Vagina (tissue), 2 donors: ENCODE results near the gene PRR15. TPM values are rescaled to one million over a fixed set of nuclear protein-coding genes. Genes with fewer than 3 reads are reported as not detected.

ENCODE experiments used
- DNase-seq, 2 donors: peaks; one replicate each; pipeline ENCODE4 v3.0.0-alpha.2; 2017; ENCODE audit errors: extremely low spot score in 2 of 2
- H3K27ac ChIP-seq: fragments of 200-600 bp; sonication (generic); one replicate; pipeline ENCODE4 v1.5.1; 2019
- H3K27me3 ChIP-seq: fragments of 200-600 bp; sonication (generic); one replicate; pipeline ENCODE4 v1.5.1; 2019
- H3K36me3 ChIP-seq, 2 donors: fragments of 200-600 bp; sonication (generic); one replicate each; pipeline ENCODE4 v1.5.1; 2017 to 2019
- H3K4me1 ChIP-seq: fragments of 200-600 bp; sonication (generic); one replicate; pipeline ENCODE4 v1.5.1; 2019
- H3K4me3 ChIP-seq, 2 donors: fragments of 200-600 bp; sonication (generic); 1 replicate in 1 of 2; 2 replicates in 1 of 2; pipeline ENCODE4 v1.5.1; 2016 to 2019
- H3K9me3 ChIP-seq: fragments of 200-600 bp; sonication (generic); one replicate; pipeline ENCODE4 v1.5.1; 2019
- CTCF ChIP-seq, 3 experiments: fragments of 450-650 bp in 2 of 3; fragments of 200-600 bp in 1 of 3; sonication (generic) in 1 of 3; IDR thresholded peaks; one replicate each; pipeline ENCODE4 v1.5.1; 2017 to 2019; ENCODE audit warnings: antibody characterized with exemption in 3 of 3, mild to moderate bottlenecking in 2 of 3, moderate library complexity in 2 of 3
- POLR2A ChIP-seq, 2 donors: fragments of 450-650 bp; IDR thresholded peaks; one replicate each; pipeline ENCODE4 v1.6.1; 2017; ENCODE audit warnings: antibody characterized with exemption in 2 of 2, mild to moderate bottlenecking in 2 of 2, moderate library complexity in 2 of 2
- POLR2AphosphoS5 ChIP-seq, 2 donors: sonication (generic); formaldehyde crosslinking; IDR thresholded peaks; one replicate each; pipeline ENCODE4 v1.9.0; 2017; ENCODE audit warnings: antibody characterized with exemption in 2 of 2, mild to moderate bottlenecking in 2 of 2, low read depth in 1 of 2; ENCODE audit not compliant: insufficient read depth in 1 of 2
- intact Hi-C: fragments of 100-400 bp; cut with DNase I; formaldehyde crosslinking; loops from one replicate; pipeline ENCODE4 v1.15.1; 2023
- total RNA-seq: library from RNA; depleted of rRNA; stranded (reverse); fragments of >200 nt; gene quantifications from one replicate; pipeline ENCODE4 v1.2.3, GENCODE V29; 2016

The PRR15 gene
- total RNA-seq, 1 donor from 2014 or later: not detected

DNA sequence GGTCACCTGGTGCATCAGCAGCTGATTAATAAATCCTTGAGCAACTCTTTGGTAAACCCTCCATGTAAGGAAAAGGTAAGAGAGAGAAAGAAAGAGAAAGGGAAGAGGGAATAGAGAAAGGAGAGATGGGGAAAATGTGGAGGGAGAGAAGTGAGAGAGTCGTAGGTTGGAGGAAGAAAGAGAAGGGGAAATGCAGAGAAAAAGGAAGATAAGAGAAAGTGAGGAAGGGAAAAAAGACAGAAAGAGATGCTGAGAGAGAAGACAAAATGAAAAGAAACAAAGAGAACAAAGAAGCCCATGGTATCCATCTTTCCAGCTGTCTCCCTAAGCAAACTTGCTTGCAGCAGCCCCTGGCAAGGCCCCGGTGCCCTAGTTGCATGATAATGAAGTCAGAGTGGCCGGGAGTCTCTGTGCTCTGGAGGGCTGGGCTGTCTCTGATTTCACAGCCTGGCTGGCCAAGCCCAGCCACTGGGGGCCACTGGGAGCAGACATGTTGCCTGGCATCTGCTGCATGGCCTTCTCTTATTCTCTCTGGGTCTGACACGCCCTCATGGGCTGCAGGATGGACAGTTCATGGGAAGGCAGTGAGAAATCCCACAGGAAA is 48.4 kb downstream of the PRR15 start:
- Histone ChIP-seq H3K36me3 (no peaks in the 10 kb centered on the region), H3K4me1 (peaks cover 23% of the 10 kb centered on the region), H3K27me3 (no peaks in the 10 kb centered on the region), H3K9me3 (no peaks in the 10 kb centered on the region), H3K27ac (no peak overlapping the region), H3K4me3 (no peak overlapping the region)
- DNase-seq: no peak
- intact Hi-C loops: no loop called here
- TF ChIP-seq POLR2A (IDR thresholded peaks at IDR 0.05) (no peak), POLR2AphosphoS5 (IDR thresholded peaks at IDR 0.05; ENCODE audit: insufficient read depth in 1 of 2, low read depth in 1 of 2) (no peak), CTCF (IDR thresholded peaks at IDR 0.05) (no peak)

- no peaks in the 10 kb centered on the region for H3K9me3 ChIP-seq
- intact Hi-C loops: no loop called here
- no peak overlapping the region for H3K27ac ChIP-seq
- H3K4me1 ChIP-seq: peaks cover 21% of the 10 kb centered on the region
- H3K36me3 ChIP-seq: no peaks in the 10 kb centered on the region
- no peak for DNase-seq
- no peaks in the 10 kb centered on the region for H3K27me3 ChIP-seq
- TF ChIP-seq POLR2AphosphoS5 (IDR thresholded peaks at IDR 0.05; ENCODE audit: insufficient read depth in 1 of 2, low read depth in 1 of 2): no peak
- no peak for TF ChIP-seq POLR2A (IDR thresholded peaks at IDR 0.05)
- TF ChIP-seq CTCF (IDR thresholded peaks at IDR 0.05): no peak
- no peak overlapping the region for H3K4me3 ChIP-seq
These were observed 49.0 kb downstream of the PRR15 start for GRCh38 chr7:29612596-29612995.

DNA sequence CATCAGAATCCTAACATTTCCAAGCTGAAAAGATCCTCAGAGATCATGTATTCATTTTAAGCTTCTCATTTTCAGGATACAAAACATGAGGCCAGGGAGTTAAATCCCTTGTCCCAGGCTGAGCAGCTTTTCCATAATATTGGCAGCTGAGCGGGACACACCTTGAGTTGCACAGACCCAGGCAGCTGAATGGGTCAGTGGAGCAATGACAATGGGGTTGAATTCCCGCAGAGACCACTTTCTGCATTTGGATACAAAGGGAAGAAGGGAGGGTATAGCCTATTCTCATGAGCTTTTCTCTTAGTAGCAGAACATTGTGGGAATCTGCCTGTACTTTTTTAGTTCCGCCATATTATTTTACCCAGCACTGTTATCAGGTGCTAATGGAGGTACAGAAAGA is 49.5 kb downstream of the PRR15 start:
- Histone ChIP-seq H3K4me3 (no peak overlapping the region), H3K9me3 (no peaks in the 10 kb centered on the region), H3K4me1 (peaks cover 17% of the 10 kb centered on the region), H3K36me3 (no peaks in the 10 kb centered on the region), H3K27ac (no peak overlapping the region), H3K27me3 (no peaks in the 10 kb centered on the region)
- TF ChIP-seq POLR2A (IDR thresholded peaks at IDR 0.05): no peak
- TF ChIP-seq POLR2AphosphoS5 (IDR thresholded peaks at IDR 0.05; ENCODE audit: insufficient read depth in 1 of 2, low read depth in 1 of 2): no peak
- no peak for TF ChIP-seq CTCF (IDR thresholded peaks at IDR 0.05)
- intact Hi-C loops: no loop called here
- no peak for DNase-seq

- Histone ChIP-seq H3K36me3 (no peaks in the 10 kb centered on the region), H3K27ac (no peak overlapping the region), H3K4me1 (peaks cover 14% of the 10 kb centered on the region), H3K9me3 (no peaks in the 10 kb centered on the region), H3K4me3 (no peak overlapping the region), H3K27me3 (no peaks in the 10 kb centered on the region)
- TF ChIP-seq CTCF (IDR thresholded peaks at IDR 0.05): no peak
- no peak for TF ChIP-seq POLR2A (IDR thresholded peaks at IDR 0.05)
- TF ChIP-seq POLR2AphosphoS5 (IDR thresholded peaks at IDR 0.05; ENCODE audit: insufficient read depth in 1 of 2, low read depth in 1 of 2): no peak
- intact Hi-C loops: no loop called here
- no peak for DNase-seq
These were observed 50.6 kb downstream of the PRR15 start for GRCh38 chr7:29614229-29614628.

Other genes with a start within 250 kb of the PRR15 start
- gene WIPF3, start 242.7 kb downstream of the PRR15 start, total RNA-seq: 0.25 TPM